NB4 (cell line): Measurements from ENCODE around the gene ZBTB7C.

ENCODE experiments used
- DNase-seq: peaks from one replicate; pipeline ENCODE4 v3.0.0; 2010; ENCODE audit warnings: low read depth
- H3K4me3 ChIP-seq: one replicate; pipeline ENCODE4 v1.5.1; 2011; ENCODE audit warnings: mild to moderate bottlenecking, low read depth, low read length, moderate library complexity
- MYC ChIP-seq: IDR thresholded peaks from 2 replicates; pipeline ENCODE4 v1.6.1; 2011; ENCODE audit warnings: low read depth, low read length
- POLR2A ChIP-seq: IDR thresholded peaks from 2 replicates; pipeline ENCODE4 v1.6.1; 2011; ENCODE audit warnings: mild to moderate bottlenecking; ENCODE audit not compliant: insufficient read length; ENCODE audit errors: extremely low read depth
- TF ChIP-seq, protein P1 (sequence below): IDR thresholded peaks from 2 replicates; pipeline ENCODE4 v1.6.1; 2011; ENCODE audit warnings: low read depth, low read length
- TF ChIP-seq, protein P2 (sequence below): IDR thresholded peaks from one replicate; pipeline ENCODE4 v1.5.1; 2012; ENCODE audit warnings: low read depth, low read length

Gene ZBTB7C

DNA sequence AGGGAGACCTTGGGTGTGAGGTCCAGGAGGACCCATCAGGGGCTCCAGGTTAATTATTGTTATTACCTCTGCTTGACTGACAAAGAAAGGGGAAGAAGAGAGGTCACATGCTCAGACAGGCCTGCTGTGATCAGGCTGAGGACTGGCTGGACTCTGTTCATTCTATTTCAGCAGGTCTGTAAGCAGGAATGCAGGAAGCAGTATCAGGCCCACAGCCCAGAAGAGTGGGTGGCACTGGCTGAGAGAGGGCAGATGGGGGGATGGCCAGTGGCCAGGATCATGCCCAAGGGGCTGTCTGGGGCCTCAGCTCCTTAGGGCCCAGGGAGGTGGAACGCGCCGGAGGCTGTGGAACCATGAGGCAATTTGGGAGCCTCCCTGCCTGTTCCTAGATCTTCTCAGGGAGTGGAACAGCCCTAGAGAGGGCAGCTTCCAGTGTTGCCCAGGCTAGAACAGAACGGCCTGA lies 43.7 kb upstream of the ZBTB7C start:
- no peak for DNase-seq
- TF ChIP-seq MYC: no peak
- TF ChIP-seq, protein P1, sequence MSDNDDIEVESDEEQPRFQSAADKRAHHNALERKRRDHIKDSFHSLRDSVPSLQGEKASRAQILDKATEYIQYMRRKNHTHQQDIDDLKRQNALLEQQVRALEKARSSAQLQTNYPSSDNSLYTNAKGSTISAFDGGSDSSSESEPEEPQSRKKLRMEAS: no peak
- no peak for TF ChIP-seq POLR2A
- TF ChIP-seq, protein P2, sequence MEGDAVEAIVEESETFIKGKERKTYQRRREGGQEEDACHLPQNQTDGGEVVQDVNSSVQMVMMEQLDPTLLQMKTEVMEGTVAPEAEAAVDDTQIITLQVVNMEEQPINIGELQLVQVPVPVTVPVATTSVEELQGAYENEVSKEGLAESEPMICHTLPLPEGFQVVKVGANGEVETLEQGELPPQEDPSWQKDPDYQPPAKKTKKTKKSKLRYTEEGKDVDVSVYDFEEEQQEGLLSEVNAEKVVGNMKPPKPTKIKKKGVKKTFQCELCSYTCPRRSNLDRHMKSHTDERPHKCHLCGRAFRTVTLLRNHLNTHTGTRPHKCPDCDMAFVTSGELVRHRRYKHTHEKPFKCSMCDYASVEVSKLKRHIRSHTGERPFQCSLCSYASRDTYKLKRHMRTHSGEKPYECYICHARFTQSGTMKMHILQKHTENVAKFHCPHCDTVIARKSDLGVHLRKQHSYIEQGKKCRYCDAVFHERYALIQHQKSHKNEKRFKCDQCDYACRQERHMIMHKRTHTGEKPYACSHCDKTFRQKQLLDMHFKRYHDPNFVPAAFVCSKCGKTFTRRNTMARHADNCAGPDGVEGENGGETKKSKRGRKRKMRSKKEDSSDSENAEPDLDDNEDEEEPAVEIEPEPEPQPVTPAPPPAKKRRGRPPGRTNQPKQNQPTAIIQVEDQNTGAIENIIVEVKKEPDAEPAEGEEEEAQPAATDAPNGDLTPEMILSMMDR: no peak
- H3K4me3 ChIP-seq: no peak overlapping the region

DNA sequence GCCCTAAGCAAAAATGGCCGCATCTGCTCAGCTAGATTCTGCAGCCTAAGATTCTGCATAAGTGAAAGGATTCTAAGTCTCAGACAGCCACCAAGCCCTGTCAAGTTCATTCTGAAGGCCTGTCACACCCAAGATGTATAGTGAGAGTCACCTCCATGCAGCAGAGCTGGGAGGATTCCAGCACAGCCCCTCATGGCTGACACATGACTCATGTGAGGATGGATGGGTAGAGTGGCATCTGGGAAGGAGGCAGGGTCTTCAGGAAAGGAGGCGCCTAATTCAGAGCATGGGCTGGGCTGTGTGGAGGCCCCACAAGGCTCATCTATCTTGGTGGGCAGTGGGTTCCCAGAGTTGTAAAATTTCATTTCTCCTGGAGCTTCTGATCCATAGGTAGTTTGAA lies 41.5 kb upstream of the ZBTB7C start:
- no peak for DNase-seq

DNA sequence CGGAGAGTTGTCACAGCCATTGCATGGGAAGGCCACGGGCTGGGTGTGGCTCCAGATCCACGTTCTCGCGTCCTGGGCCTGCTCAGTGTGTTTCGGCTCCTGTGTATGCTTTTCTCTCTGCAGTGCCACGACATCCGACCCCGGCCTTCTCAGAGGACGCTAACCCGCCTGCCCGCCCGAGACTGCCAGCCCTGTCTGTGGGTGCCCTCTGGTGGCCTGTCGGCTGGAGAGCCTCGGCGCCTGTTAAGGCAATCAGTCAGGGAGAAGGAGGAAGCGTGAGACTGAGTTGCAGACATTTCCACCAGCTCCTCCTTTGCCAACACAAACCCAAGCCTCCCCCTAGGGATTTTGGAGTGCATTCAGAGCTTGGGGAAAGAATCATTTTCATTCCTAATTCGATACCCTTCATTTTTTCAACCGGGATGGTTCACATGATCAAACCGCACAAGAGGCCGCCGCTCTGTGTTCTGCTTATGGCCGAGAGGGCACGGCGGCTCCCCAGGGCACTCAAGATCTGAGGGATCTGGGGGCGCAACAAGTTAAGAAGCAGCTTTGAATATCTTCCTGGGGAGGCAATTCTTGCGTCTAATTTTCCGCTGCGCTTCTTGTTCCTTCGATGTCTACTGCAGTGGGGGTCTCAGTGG lies 37.5 kb upstream of the ZBTB7C start:
- TF ChIP-seq, protein P2: peak; percentile 74
- TF ChIP-seq MYC (0 out of 2 replicates have a peak, but pooled peaks have one; percentile 15), POLR2A (no peak)
- TF ChIP-seq, protein P1: 0 out of 2 replicates have a peak, but pooled peaks have one; percentile 13
- no peak overlapping the region for H3K4me3 ChIP-seq
- peak; percentile 85 for DNase-seq

More for the DNA sequence above, 41.5 kb upstream of the ZBTB7C start:
- H3K4me3 ChIP-seq: no peak overlapping the region
- TF ChIP-seq MYC: no peak

DNA sequence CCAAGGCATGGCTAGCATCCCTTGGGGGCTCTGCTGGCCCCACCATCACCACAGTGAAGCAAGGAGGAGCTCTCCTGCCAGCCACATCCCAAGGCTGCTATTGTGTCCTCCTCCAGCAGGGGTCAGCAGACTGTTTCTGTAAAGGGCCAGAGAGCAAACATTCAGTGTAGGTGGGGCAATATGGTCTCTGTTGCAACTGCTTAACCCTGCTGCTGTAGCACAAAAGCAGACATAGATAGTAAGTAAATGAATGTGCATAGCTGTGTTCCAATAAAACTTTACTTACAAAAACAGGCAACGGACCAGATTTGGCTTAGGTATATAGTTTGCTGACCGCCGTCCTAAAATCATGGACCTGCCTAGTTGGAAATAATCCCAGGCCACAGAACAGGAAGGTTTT lies 36.4 kb upstream of the ZBTB7C start:
- TF ChIP-seq, protein P2: peak; percentile 95
- no peak for TF ChIP-seq POLR2A
- H3K4me3 ChIP-seq: no peak overlapping the region
- peak; percentile 85 for DNase-seq

DNA sequence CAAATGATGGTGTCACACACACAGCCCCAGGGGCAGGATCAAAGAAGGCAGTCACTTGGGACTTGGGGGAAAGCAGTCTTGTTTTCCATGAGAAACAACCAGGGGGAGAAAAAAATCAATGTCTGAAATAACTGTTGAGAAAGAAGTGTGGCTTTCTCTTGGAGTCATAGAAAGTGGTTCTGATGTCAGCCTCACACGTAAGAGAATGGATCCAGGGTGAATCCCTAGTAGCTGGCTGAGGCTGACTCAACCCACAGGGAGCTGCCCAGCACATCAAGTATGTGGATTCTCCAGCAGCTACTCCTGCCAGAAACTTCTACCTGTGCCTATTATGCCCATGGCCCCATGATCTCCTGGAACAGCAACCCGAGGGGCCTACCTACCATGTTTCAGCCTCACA lies 33.6 kb upstream of the ZBTB7C start:
- no peak for DNase-seq
- no peak overlapping the region for H3K4me3 ChIP-seq
- TF ChIP-seq POLR2A: no peak
- TF ChIP-seq, protein P1: no peak
- TF ChIP-seq, protein P2: no peak
- no peak for TF ChIP-seq MYC

DNA sequence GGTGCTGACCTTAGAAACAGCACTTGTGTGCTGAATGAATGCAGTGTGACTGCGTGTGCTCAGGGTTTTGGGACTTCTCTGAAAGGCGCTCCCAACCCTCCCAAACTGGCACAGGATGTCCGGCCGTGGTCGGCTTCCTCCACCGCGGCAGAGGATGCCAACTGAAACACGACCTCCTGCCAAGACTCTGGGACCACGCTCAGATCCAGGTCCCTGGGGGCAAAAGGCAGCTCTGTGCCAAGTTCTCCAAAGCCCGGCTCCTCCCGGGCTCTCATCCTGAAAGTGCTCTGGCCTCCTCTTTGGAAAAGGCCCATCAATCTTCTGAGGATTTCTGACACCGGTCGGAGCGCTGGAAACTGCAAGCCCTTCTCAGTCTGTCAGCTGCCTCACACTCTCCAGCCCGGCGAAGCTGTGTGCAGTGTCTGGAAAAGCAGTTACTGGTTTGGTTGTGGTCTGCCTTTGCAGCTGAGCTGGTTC lies 32.3 kb upstream of the ZBTB7C start:
- H3K4me3 ChIP-seq: no peak overlapping the region
- DNase-seq: no peak
- no peak for TF ChIP-seq POLR2A

DNA sequence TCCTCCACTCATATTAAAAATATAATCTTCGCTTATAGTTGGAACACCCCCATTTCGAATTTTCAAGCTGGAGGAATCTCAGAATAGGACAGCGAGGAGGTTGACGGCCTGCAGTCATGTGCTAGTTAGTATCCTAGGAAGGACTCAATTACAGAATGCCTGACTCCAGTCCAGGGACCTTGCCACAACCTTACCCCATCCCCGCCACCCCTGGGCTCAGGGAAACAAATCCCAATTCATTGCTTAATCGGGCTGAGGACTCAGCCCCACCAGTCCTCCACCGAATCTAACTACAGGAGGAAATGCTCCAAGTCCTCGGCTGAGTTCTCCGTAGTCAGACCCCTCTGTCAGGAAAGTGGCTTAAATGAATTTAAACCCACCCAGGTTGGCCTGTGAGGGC lies 31.7 kb upstream of the ZBTB7C start:
- DNase-seq: no peak
- TF ChIP-seq POLR2A: no peak
- TF ChIP-seq, protein P2: no peak
- no peak for TF ChIP-seq MYC
- TF ChIP-seq, protein P1: no peak
- no peak overlapping the region for H3K4me3 ChIP-seq
